Epithelial cell of esophagus (primary cell): Measurements from ENCODE around the gene CADM1.
A peak's percentile ranks its signal among the peaks of the same experiment; 100 is the strongest.

ENCODE experiments used
- DNase-seq: peaks from one replicate; pipeline ENCODE4 v3.0.0; 2010; ENCODE audit warnings: low read depth
- H3K4me3 ChIP-seq: 2 replicates; pipeline ENCODE4 v1.5.1; 2011; ENCODE audit warnings: mild to moderate bottlenecking, low read length, control low read depth
- CTCF ChIP-seq: IDR thresholded peaks from 2 replicates; pipeline ENCODE4 v1.5.1; 2011; ENCODE audit warnings: low read depth, mild to moderate bottlenecking, low read length, control low read depth, inconsistent platforms; ENCODE audit not compliant: insufficient read depth; ENCODE audit errors: missing control alignments

Gene CADM1

DNA sequence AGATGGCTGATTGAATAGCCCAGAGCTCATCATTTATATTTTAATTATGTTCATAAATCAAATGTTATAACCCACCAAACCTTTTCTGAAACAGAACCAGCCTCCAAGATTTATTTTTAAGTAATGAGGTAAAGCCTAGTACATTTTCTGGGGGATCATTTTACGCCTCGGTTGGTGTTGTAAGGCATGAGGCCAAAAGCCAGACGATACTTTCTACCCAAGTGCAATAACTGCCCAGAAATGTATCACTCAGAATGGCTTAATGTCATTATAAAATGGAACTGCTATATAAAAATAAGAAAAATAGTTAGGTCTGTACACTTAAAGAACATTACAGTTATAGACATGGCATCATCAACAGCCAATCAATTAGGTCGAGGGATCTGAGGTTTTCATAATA is 283.3 kb downstream of the CADM1 start:
- H3K4me3 ChIP-seq: no peak overlapping the region
- no peak for TF ChIP-seq CTCF
- DNase-seq: no peak

DNA sequence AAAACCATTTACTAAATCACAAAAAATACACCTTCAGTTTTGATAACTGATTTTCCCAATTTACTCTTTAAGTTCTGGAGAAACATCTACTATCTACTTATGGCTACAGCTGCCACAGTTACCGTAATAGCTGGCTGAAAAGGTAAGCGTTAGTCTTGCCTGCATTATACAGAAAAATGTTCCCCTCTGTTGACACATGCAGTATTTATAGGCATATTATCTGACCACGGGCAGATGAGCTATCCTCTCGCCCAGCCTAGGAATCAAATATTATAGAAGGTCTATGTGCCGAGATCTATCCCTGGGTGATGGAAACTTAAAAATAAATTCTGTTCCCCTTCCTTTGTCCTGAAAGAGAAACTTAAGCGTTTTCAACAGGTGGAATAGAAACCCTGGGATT is 283.8 kb downstream of the CADM1 start:
- H3K4me3 ChIP-seq: no peak overlapping the region
- no peak for DNase-seq
- TF ChIP-seq CTCF: no peak

DNA sequence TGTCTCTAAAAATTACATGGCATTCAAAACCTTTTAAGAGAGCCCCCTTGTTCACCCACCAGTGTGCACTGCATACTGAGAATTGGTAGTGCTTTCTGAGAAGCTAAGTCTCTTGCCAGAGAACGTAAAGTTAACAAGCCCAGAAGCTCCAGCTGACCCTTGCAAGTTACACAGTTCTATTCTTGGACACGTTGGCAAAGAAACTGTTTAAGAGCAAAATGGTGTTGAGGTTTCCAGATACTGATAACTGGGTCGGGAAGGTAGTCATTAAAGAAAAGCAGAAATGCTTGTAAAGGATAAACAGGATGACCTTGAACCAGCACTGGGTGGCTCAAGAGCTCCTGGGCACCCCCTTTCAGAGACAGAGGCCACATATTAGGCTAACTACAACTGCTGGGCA is 284.8 kb downstream of the CADM1 start:
- no peak for TF ChIP-seq CTCF
- H3K4me3 ChIP-seq: no peak overlapping the region
- no peak for DNase-seq

DNA sequence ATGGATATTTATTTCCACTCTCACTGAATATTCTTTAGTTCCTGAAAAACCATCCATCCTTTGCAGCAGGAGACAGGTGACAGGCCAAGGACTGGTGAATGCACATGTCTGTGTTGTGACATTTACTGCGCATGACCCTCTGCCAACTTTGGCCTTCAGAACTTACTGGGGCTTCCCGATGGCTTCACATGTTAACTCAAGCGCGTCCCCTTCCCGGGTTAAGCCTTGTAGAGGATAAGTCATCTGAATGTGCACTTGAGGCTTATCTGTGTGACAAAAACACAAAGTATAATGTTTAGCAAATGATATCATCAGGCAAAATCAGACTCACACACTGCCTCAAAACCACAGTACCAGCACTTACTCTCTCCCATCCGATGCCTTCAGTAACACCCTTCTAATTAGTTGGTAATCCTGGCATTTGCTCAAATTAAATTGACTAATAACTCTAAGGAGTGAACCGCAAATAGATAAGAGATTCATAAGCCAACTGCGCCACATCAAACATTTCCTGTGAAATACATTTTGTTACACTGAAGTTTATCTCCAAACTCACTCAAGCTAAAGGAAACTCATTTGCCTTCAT is 286.4 kb downstream of the CADM1 start:
- no peak for TF ChIP-seq CTCF
- no peak for DNase-seq
- no peak overlapping the region for H3K4me3 ChIP-seq

- H3K4me3 ChIP-seq: no peak overlapping the region
- DNase-seq: peak; percentile 23
- peak; percentile 54 for TF ChIP-seq CTCF
Observed at GRCh38 chr11:115215694-115216617, 288.3 kb downstream of the CADM1 start.

DNA sequence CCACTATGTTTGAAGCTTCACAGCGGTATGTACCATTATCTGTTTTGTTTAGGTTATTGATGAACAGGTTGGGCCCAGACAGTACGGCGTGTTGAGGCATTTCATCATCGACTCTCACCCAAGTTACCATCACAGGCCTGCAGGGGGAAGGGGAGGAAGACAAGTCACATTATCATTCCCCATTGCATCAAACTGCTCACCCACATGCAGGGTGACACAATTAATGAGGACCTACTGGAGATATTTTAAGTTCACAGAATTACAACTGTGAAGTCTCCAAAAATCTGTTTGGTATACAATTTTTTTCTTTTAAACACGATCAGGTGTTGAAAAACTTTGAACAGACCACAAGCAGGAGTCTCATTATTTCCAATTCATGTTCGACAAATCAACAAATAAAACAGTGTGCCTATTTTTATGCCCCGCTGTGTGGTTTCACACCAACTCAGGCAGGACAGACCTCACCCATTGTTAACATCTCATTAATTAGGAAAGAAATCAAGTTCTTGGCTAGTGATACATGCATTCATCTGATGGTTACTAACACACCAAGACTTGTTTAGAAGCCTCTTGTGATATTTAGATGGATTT is 289.5 kb downstream of the CADM1 start:
- H3K4me3 ChIP-seq: no peak overlapping the region
- TF ChIP-seq CTCF: no peak
- no peak for DNase-seq
